SIG-M5 treated with dmso at 0.1 percent for 504 hours (cell line): ENCODE data around the gene TMEM187.

Experiments
- DNase-seq: peaks from one replicate; lab custom pipeline; 2025; ENCODE audit not compliant: unreplicated experiment; lab: John Stamatoyannopoulos, UW

TMEM187 gene

GRCh38 chrX:153972368-153973126 is at the start of gene TMEM187:
TSS of gene TMEM187 (plus strand) at chrX:153972754. CDS start at chrX:153982063, 9,309 bp downstream.
- peak; percentile 85 for DNase-seq

GRCh38 chrX:153922932-153923857 is 49.4 kb upstream of the TMEM187 start:
- DNase-seq = no peak

GRCh38 chrX:153924149-153924861 is 48.2 kb upstream of the TMEM187 start:
- DNase-seq = peak; percentile 54

GRCh38 chrX:153925387-153925738 is 47.2 kb upstream of the TMEM187 start:
- DNase-seq = no peak

- DNase-seq = no peak
These were observed 46.6 kb upstream of the TMEM187 start, which contains the start of gene ARHGAP4 for GRCh38 chrX:153925739-153926551. TSS of gene ARHGAP4 (minus strand) at chrX:153926264. CDS start at chrX:153926202, 62 bp downstream.

GRCh38 chrX:153926552-153926857 is 46.0 kb upstream of the TMEM187 start:
- no peak for DNase-seq

- DNase-seq = peak; percentile 93
These were observed 45.5 kb upstream of the TMEM187 start for GRCh38 chrX:153926858-153927671.

- DNase-seq = peak; percentile 54
These were observed 45.0 kb upstream of the TMEM187 start for GRCh38 chrX:153927672-153927921.

GRCh38 chrX:153927922-153928760 is 44.4 kb upstream of the TMEM187 start:
- DNase-seq = peak; percentile 96

GRCh38 chrX:153928846-153929245 is 43.7 kb upstream of the TMEM187 start:
- DNase-seq = no peak

GRCh38 chrX:153929576-153929975 is 43.0 kb upstream of the TMEM187 start:
- no peak for DNase-seq

GRCh38 chrX:153930011-153930910 is 42.3 kb upstream of the TMEM187 start:
- no peak for DNase-seq

- no peak for DNase-seq
These were observed 41.4 kb upstream of the TMEM187 start for GRCh38 chrX:153931151-153931550.

GRCh38 chrX:153931748-153932147 is 40.8 kb upstream of the TMEM187 start:
- no peak for DNase-seq

GRCh38 chrX:153932220-153932915 is 40.2 kb upstream of the TMEM187 start:
- no peak for DNase-seq

GRCh38 chrX:153933748-153934147 is 38.8 kb upstream of the TMEM187 start:
- DNase-seq = no peak

GRCh38 chrX:153934148-153934761 is 38.3 kb upstream of the TMEM187 start:
- no peak for DNase-seq
